B cell (primary cell): ENCODE data around the gene SLC2A9. TPM values are rescaled to one million over a fixed set of nuclear protein-coding genes. Genes with fewer than 3 reads are reported as not detected.

Source experiments
- ATAC-seq: fragments of 200-7000 bp; cut with Tn5 transposase; one replicate; pipeline ENCODE4 v1.10.0; 2021; ENCODE audit warnings: low read depth, mild to moderate bottlenecking, moderate number of reproducible peaks, moderate library complexity
- CTCF ChIA-PET: fragments of 350-600 bp; sonication (Branson Sonifier 250); formaldehyde crosslinking; loops from one replicate; lab custom pipeline; 2021; ENCODE audit warnings: antibody characterized with exemption, inconsistent platforms; lab: Charles Lee
- POLR2A ChIA-PET: fragments of 350-600 bp; sonication (Branson Sonifier 250); formaldehyde crosslinking; loops from one replicate; lab custom pipeline; 2021; ENCODE audit warnings: antibody characterized with exemption; lab: Charles Lee
- DNase-seq: peaks from one replicate; pipeline ENCODE4 v3.0.0; 2013
- H2AFZ ChIP-seq: 2 replicates; pipeline ENCODE4 v1.6.1; 2012; ENCODE audit warnings: mild to moderate bottlenecking, low read depth, low read length; ENCODE audit not compliant: insufficient read depth, poor library complexity, severe bottlenecking
- H3K27ac ChIP-seq, 2 donors: 1 replicate in 1 of 2; 2 replicates in 1 of 2; pipeline ENCODE4 v1.5.1; 2012 to 2013; ENCODE audit warnings: low read length in 2 of 2, mild to moderate bottlenecking in 2 of 2, moderate library complexity in 1 of 2
- H3K27me3 ChIP-seq, 4 experiments: fragments of 200-600 bp in 1 of 4; sonication (generic) in 1 of 4; replicated peaks in 1 of 4; 1 replicate in 2 of 4; 2 replicates in 2 of 4; pipeline versions ENCODE4 v1.6.1 to v1.7.0; 2013 to 2016; ENCODE audit warnings: low read length in 3 of 4, mild to moderate bottlenecking in 2 of 4, mixed read lengths in 1 of 4, moderate library complexity in 1 of 4; ENCODE audit not compliant: insufficient read depth in 4 of 4, control insufficient read depth in 3 of 4; ENCODE audit errors: control extremely low read depth in 1 of 4
- H3K36me3 ChIP-seq, 2 experiments: replicated peaks in 1 of 2; 1 replicate in 1 of 2; 2 replicates in 1 of 2; pipeline versions ENCODE4 v1.6.1 to v1.7.1; 2013; ENCODE audit warnings: low read length in 1 of 2; ENCODE audit not compliant: insufficient read depth in 2 of 2, control insufficient read depth in 1 of 2; ENCODE audit errors: control extremely low read depth in 1 of 2, extremely low read depth in 1 of 2
- H3K4me1 ChIP-seq, 2 donors: fragments of 200-600 bp in 1 of 2; sonication (generic) in 1 of 2; 1 replicate in 1 of 2; 2 replicates in 1 of 2; pipeline versions ENCODE4 v1.5.1 to v1.6.1; 2013 to 2017; ENCODE audit warnings: low read length in 2 of 2; ENCODE audit not compliant: control insufficient read depth in 2 of 2, insufficient read depth in 2 of 2
- H3K4me2 ChIP-seq: replicated peaks from 2 replicates; pipeline ENCODE3; 2012; ENCODE audit warnings: mild to moderate bottlenecking, low read depth, low read length; ENCODE audit not compliant: poor library complexity, severe bottlenecking
- H3K4me3 ChIP-seq, 5 experiments: fragments of 200-600 bp in 1 of 5; sonication (generic) in 1 of 5; 1 replicate in 3 of 5; 2 replicates in 2 of 5; pipeline versions ENCODE4 v1.5.1 to v1.7.0; 2011 to 2016; ENCODE audit warnings: low read length in 4 of 5, mild to moderate bottlenecking in 4 of 5, low read depth in 2 of 5, control low read depth in 1 of 5, moderate library complexity in 1 of 5; ENCODE audit not compliant: insufficient read depth in 1 of 5; ENCODE audit errors: control extremely low read depth in 1 of 5, extremely low read depth in 1 of 5
- H3K79me2 ChIP-seq: fragments of 200-600 bp; sonication (generic); one replicate; pipeline ENCODE4 v1.6.0; 2016; ENCODE audit warnings: low read length; ENCODE audit not compliant: control insufficient read depth, insufficient read depth
- H3K9ac ChIP-seq: fragments of 200-600 bp; sonication (generic); 2 replicates; pipeline ENCODE4 v1.6.1; 2017; ENCODE audit warnings: mild to moderate bottlenecking, low read length, moderate library complexity
- H3K9me3 ChIP-seq, 3 donors: one replicate each; pipeline versions ENCODE4 v1.6.1 to v1.7.1; 2013; ENCODE audit warnings: low read length in 2 of 3; ENCODE audit not compliant: control insufficient read depth in 2 of 3, insufficient read depth in 1 of 3; ENCODE audit errors: control extremely low read depth in 1 of 3
- H4K20me1 ChIP-seq: 2 replicates; pipeline ENCODE4 v1.6.0; 2012; ENCODE audit warnings: mild to moderate bottlenecking, low read length; ENCODE audit not compliant: insufficient read depth, control insufficient read depth, poor library complexity, severe bottlenecking
- H3K27ac Mint-ChIP-seq: one replicate; pipeline ENCODE4 v1.8.0; 2021; ENCODE audit warnings: mixed read lengths
- H3K27me3 Mint-ChIP-seq: one replicate; pipeline ENCODE4 v1.8.0; 2021; ENCODE audit warnings: mixed read lengths
- H3K4me1 Mint-ChIP-seq: one replicate; pipeline ENCODE4 v1.8.0; 2021; ENCODE audit warnings: mixed read lengths
- H3K4me3 Mint-ChIP-seq: one replicate; pipeline ENCODE4 v1.8.0; 2021; ENCODE audit warnings: mixed read lengths
- H3K9me3 Mint-ChIP-seq: one replicate; pipeline ENCODE4 v1.8.0; 2022; ENCODE audit warnings: mixed read lengths; ENCODE audit not compliant: insufficient read depth
- EZH2 ChIP-seq: IDR thresholded peaks from 2 replicates; pipeline ENCODE4 v1.6.1; 2012; ENCODE audit warnings: borderline replicate concordance, low read depth, mild to moderate bottlenecking, moderate library complexity, low read length; ENCODE audit not compliant: insufficient read depth, poor library complexity, severe bottlenecking
- WGBS: methylation state at CpG from one replicate; pipeline ENCODE4 v1.1.5; 2013; ENCODE audit warnings: missing lambda C conversion rate; ENCODE audit not compliant: insufficient coverage; 5-methylcytosine and 5-hydroxymethylcytosine counted together
- intact Hi-C: fragments of 100-400 bp; cut with micrococcal nuclease; formaldehyde crosslinking; loops from one replicate; pipeline ENCODE4 v1.10.0; 2022
- polyA plus RNA-seq: library from polyadenylated mRNA; depleted of rRNA; stranded (reverse); fragments of >200 nt; gene quantifications from 2 replicates; pipeline ENCODE4 v1.2.3, GENCODE V29; 2012
- total RNA-seq, 2 donors: library from RNA; stranded (reverse); fragments of 120-200 nt in 1 of 2; gene quantifications; 1 replicate in 1 of 2; 2 replicates in 1 of 2; pipeline versions ENCODE4 v1.2.3 to v1.2.4, GENCODE V29; 2013 to 2022
- TF ChIP-seq, protein P1 (sequence below): fragments of 200-600 bp; IDR thresholded peaks from one replicate; pipeline ENCODE4 v1.8.0; 2022; ENCODE audit warnings: antibody characterized with exemption, mild to moderate bottlenecking

SLC2A9 gene
- total and polyA plus RNA-seq, 2 donors (not counting 1 experiment from before 2014, with no cell fraction given), result 0.89 to 2.1 TPM

DNA sequence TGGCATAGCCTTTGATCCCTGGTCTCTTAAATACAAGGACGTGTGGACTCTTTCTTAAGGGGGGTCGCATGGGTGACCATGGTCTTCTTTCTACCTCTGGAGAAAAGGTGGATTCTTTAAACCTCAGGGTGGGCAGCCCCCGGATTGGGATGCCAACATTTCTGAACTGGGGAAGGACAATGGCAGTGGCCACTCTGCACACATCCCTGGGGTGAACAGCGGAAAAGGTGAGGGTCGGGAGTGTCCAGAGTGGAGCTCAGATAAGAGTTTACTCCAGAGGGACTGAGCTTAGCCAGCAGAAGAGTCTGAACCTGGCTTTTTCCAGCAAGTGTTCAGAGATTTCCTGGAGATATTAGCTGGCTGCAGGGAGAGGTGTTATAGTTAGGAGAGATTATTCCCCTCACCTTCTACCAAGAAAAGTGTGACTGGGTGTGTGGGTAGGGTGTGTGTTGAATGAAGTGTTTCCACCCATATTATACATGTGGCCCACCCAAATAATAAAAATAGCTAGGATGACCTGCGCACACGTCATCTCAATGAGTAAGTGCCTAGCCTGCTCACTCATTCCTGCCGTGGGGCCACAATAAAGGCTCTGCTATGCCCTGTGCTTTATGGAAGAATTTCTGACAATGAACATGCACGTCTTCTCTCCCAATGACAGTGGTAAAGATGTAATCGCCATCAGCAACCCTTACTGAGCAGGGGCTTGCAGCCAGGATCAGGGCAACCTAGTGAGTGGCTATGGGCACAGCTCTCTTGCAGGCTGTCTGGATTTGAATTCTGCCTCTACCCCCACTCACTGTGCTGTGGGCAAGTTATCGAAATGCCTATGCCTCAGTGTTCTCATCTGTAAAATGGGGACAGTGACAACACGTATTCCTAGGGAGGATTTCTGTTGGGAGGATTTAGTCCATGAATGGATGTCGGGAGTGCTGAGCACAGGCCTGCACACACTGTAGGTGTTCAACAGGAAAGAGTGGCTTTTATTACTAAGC lies 76.6 kb downstream of the SLC2A9 start:
- no peak for DNase-seq
- Histone ChIP-seq H4K20me1 (no peaks in the 10 kb centered on the region), H3K4me1 (no peaks in the 10 kb centered on the region), H3K27me3 (no peaks in the 10 kb centered on the region), H3K9me3 (no peaks in the 10 kb centered on the region), H3K36me3 (no peaks in the 10 kb centered on the region), H2AFZ (no peak overlapping the region), H3K9ac (no peak overlapping the region), H3K79me2 (no peaks in the 10 kb centered on the region), H3K4me3 (no peak overlapping the region), H3K27ac (no peak overlapping the region), H3K4me2 (no peak overlapping the region)
- no peak overlapping the region for H3K27ac Mint-ChIP-seq
- intact Hi-C loops, result no loop called here
- peaks cover 6% of the 10 kb centered on the region for H3K27me3 Mint-ChIP-seq
- 91% methylated on average over 12 of the region's 13 CpGs for WGBS
- no peak overlapping the region for H3K4me3 Mint-ChIP-seq
- no peak for TF ChIP-seq EZH2
- TF ChIP-seq, protein P1, sequence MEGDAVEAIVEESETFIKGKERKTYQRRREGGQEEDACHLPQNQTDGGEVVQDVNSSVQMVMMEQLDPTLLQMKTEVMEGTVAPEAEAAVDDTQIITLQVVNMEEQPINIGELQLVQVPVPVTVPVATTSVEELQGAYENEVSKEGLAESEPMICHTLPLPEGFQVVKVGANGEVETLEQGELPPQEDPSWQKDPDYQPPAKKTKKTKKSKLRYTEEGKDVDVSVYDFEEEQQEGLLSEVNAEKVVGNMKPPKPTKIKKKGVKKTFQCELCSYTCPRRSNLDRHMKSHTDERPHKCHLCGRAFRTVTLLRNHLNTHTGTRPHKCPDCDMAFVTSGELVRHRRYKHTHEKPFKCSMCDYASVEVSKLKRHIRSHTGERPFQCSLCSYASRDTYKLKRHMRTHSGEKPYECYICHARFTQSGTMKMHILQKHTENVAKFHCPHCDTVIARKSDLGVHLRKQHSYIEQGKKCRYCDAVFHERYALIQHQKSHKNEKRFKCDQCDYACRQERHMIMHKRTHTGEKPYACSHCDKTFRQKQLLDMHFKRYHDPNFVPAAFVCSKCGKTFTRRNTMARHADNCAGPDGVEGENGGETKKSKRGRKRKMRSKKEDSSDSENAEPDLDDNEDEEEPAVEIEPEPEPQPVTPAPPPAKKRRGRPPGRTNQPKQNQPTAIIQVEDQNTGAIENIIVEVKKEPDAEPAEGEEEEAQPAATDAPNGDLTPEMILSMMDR, result no peak
- H3K4me1 Mint-ChIP-seq, result no peaks in the 10 kb centered on the region
- no peaks in the 10 kb centered on the region for H3K9me3 Mint-ChIP-seq
- no peak for ATAC-seq
- CTCF ChIA-PET, result no interaction called here
- POLR2A ChIA-PET, result no interaction called here

DNA sequence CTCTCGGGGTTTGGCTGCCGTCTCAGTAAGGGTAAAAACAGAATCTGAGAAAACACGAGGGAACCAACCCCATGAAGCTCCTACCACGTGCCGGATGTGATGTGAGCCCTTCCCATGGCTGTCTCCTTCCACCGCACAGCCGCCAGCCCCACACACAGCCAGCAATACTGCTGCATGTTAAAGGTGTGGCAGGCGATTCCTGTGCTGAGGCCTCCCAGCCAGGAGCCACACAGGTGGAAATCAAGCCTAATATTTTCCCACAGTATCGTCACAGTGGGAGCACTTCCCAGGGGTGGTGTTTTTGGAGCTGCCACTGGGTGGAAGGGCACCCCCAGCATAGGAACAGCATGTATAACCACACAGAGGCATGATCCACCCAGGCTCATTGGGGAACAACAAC lies 77.5 kb downstream of the SLC2A9 start:
- Histone ChIP-seq H2AFZ (no peak overlapping the region), H3K27ac (no peak overlapping the region), H3K9me3 (no peaks in the 10 kb centered on the region), H4K20me1 (no peaks in the 10 kb centered on the region), H3K4me1 (no peaks in the 10 kb centered on the region), H3K79me2 (no peaks in the 10 kb centered on the region), H3K9ac (no peak overlapping the region), H3K4me3 (no peak overlapping the region), H3K4me2 (no peak overlapping the region), H3K27me3 (no peaks in the 10 kb centered on the region), H3K36me3 (no peaks in the 10 kb centered on the region)
- TF ChIP-seq, protein P1, result no peak
- no peak for TF ChIP-seq EZH2
- Mint-ChIP-seq H3K4me1 (no peaks in the 10 kb centered on the region), H3K9me3 (no peaks in the 10 kb centered on the region), H3K27me3 (peaks cover 3% of the 10 kb centered on the region), H3K4me3 (no peak overlapping the region), H3K27ac (no peak overlapping the region)
- ATAC-seq (no peak), DNase-seq (no peak)
- intact Hi-C loops, result no loop called here
- POLR2A ChIA-PET, result no interaction called here
- CTCF ChIA-PET, result no interaction called here
- WGBS, result 96% methylated on average over 6 of the region's 9 CpGs
